ENCODE data around the gene CEP162.
"Not testable (repeated sequence)": the region's sequence is repeated elsewhere in the genome, so short reads cannot be mapped to it uniquely, and the experiment has no call there.

Gene CEP162

DNA sequence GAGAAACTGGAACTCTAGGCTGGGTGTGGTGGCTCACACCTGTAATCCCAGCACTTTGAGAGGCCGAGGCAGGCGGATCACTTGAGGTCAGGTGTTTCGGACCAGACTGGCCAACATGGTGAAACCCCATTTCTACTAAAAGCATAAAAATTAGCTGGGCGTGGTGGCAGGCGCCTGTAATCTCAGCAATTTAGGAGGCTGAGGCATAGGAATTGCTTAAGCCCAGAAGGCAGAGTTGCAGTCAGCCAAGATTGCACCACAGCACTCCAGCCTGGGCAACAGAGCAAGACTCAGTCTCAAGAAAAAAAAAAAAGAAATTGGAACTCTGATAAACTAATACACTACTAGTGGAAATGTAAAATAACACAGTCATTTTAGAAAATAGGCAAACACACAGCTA, 3.8 kb downstream of the CEP162 start:
- DNase-seq, result not testable (repeated sequence)

DNA sequence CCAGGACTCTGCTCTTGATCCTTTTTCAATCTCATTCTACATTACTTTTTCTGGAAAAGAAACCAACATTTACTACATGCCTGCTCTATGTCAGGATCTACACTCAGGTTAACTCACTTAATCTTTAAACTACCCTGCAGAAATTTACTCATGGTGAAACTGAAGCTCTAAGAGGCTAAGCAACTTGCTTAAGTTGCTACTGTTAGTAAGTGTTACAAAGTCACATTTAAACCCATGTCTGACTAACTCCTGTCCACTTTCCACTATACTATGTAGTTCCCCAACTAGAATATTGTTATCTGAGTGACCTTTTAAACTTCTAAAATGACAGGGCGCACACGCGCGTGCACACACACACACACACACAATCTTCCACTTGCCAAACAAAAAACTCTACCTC, 5.0 kb downstream of the CEP162 start:
- no peak for DNase-seq

DNA sequence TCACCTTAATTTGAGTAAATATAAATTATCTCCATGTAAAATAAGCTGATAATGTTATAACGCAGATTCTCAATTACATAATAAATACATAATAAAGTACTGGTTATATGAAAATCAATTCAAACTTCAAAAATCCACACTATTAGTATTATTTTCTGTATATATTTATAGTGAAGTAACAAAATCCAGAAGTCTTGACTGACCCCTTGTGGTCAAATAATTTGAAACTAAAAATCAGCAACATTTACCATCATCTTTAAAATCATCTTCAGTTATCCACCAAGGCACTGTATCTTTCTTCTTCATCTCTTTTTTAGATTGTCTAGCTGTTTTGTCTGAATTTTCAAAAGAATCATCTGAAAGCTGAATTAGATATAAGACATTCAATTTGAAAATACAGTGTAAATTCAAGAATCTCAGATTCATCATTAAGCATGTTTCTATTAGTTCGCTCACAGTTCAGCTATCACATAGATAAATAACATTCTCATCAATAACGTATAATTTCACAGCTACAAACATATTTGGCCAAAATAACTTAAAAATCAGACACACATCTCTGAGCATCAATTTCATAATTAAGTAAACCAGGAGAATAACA, 6.5 kb downstream of the CEP162 start:
- DNase-seq, result peak; percentile 30

DNA sequence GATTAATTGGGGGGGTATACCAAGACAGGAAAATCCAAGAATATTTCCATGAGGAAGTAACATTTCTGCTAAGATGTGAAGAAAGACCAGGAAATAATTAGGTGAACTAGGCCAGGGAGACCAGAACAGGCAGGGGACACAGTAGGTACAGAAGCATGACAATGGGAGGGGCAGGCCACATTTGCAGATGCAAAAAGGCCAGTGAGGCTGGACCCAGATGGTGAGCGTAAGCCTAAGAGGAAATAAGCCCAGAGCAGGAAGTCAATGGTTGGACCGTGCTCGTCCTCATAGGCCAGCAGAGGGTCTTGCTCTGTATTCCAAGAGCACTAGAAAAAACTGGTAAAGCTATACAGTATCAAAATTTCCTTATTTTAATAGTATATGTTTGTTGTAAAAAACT, 9.4 kb downstream of the CEP162 start:
- DNase-seq, result no peak

DNA sequence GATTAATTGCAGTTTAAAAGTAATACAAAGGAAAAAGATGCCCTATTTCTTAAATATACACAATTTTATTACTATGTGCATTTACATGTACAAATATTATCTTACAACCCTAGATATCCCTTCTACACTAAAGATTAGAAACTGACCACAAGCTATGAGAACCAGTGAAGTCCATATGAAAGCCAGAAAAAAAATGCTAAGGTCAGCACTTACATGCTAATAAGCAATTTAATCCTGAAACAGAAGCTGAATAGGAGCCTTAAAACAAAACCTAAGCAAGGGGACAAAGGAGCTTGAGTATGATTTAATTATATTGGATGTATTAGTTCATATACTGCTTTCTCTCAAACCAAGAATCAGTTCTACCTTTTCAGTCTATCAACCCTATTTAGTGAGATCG, 14.2 kb downstream of the CEP162 start:
- no peak for DNase-seq

GRCh38 chr6:84204011-84204410, 23.4 kb downstream of the CEP162 start:
- no peak for DNase-seq

DNA sequence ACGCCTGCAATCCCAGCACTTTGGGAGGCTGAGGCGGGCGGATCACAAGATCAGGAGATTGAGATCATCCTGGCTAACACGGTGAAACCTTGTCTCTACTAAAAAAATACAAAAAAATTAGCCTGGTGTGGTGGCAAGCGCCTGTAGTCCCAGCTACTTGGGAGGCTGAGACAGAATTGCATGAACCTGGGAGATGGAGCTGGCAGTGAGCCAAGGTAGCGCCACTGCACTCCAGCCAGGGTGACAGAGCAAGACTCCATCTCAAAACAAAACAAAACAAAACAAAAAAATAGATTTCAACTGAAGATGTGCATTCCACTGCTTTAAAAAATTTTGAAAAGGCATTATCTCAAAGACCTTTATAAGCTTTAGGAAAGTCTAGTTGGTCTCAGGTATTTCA, 27.5 kb downstream of the CEP162 start:
- DNase-seq, result not testable (repeated sequence)

- DNase-seq, result no peak
Measured at GRCh38 chr6:84197708-84198107, 29.7 kb downstream of the CEP162 start.

DNA sequence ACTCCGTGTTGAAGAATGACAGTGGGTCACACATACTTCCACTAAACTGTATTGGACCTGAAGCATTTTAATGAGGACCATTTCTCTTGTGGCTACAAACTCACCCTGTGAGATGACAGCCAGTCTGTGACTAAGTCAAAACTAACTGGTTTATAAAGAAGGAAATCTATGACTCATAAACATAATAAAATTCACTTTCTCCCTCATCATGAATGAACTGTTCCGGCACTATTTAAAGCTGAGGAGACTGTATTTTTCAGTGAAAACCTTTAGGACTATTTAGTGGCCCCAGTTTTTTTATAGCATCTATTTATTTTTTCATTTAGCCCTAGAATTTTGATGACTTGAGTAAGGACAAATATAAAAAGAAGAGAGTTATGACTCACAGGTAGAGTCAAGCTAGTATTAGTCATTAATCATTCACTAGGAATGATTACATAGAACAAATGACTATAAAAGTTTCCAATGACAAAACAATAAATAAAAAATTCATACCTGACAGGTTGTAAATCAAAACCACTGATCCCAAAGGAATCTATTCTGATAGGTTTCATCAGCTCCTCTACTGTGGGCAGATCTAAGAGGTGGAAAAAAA, 34.2 kb downstream of the CEP162 start:
- no peak for DNase-seq

GRCh38 chr6:84191802-84192201, 35.6 kb downstream of the CEP162 start:
- no peak for DNase-seq

DNA sequence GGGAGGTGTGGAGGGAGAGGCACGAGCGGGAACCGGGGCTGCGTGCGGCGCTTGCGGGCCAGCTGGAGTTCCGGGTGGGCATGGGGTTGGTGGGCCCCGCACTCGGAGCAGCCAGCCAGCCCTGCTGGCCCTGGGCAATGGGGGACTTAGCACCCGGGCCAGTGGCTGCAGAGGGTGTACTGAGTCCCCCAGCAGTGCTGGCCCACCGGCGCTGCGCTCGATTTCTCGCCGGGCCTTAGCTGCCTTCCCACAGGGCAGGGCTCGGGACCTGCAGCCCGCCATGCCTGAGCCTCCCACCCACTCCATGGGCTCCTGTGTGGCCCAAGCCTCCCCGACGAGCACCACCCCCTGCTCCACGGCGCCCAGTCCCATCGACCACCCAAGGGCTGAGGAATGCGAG, 38.1 kb downstream of the CEP162 start:
- DNase-seq, result not testable (repeated sequence)

DNA sequence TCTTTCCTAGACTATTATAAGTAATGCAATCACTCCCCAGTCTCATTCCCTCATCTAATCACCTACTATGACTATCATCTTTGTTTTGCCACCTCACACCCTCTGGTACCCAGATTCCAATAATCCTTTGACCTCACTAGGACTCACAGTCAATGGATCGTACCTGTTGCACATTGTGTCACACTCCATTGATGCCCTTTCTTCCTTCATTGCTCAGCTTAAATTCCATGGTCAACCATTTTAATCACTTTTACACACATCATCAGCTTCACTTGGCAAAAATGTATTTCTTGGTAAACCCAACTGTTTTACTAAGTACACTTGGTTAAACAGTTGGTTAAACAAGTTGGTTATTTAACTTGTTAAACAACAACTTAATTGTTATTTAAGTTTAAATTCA, 44.0 kb downstream of the CEP162 start:
- DNase-seq, result no peak

DNA sequence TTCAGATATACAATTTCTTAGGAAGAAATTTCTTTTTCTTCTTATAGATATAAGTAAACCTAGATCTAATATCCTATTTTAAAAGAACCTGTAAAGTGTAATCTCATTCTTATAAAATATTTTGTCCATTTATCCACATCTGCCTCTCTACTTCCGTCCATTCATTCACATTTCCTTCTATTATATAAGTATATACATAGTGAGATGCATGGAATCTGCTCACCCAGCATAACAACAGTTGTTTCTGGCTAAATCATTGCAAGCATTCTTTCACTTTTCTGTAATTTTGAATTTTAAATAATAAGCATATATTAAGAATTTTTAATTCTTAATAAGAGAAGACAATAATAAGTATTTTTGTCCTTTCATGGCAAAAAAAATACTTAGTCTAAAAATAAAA, 45.4 kb downstream of the CEP162 start:
- no peak for DNase-seq

- no peak for DNase-seq
Measured at GRCh38 chr6:84177241-84177640, 50.2 kb downstream of the CEP162 start.

- DNase-seq, result no peak
Measured at GRCh38 chr6:84172574-84172973, 54.9 kb downstream of the CEP162 start.

DNA sequence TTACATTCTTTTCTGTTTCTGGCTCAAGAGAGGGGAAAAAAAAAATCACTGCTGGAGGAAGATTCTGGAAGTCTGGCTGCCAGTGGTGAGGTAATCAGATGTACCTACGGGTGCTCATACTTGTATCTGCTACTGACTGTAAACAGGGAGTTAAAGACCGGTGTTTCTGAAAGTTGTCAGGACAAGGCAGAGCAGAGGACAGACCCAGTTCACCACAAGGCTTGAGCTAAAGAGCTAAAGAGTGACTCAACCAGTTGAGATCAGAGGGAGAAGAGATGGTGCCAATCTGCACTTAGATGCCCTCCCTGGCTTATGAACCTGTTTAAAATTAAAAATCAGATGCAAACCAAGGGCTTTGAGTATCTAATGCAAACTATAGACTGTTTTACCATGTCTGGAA, 55.4 kb downstream of the CEP162 start:
- no peak for DNase-seq

DNA sequence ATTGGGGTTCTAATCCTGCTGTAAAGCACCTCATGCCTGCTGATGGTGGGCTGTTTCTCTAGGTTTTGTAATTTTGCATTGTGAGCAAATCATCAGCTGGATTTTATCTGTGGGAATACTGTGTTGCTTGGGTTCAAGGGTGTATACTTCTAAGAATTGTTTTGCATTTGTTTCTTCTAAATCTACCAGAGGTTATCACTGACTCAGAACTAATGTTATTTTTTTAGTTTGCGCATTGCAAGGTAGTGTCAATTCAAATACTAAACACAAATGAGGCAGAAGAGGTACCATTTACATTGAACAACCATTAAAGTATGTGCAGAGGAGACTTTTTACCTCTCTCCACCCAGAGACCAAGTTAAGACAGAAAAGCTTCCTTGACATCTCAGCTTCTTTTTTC, 60.0 kb downstream of the CEP162 start:
- DNase-seq, result no peak

DNA sequence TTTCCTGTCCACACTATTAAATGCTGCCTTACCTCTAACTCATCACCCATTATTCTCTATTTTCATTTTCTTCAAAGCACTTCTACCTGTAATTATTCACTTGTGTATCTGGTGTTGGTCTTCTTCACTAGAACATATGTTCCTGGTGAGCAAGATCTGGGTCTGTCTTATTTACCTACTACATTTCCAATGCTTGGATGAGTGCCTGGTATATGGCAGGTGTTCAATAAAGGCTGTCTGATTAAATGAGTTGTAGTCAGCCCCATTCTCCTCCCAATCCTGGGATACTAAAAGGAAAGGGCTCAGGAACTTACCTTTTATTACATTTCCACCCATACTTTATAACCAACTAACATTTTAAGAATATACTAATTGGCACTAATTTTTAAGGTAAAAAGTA, 61.0 kb downstream of the CEP162 start:
- DNase-seq, result peak; percentile 44

DNA sequence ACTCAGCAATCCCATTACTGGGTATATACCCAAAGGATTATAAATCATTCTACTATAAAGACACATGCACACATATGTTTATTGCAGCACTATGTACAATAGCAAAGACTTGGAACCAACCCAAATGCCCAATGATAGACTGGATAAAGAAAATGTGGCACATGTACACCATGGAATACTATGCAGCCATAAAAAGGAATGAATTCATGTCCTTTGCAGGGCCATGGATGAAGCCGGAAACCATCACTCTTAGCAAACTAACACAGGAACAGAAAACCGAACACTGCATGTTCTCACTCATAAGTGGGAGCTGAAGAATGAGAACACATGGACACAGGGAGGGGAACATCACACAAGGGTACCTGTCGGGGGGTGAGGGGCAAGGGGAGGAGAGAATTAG, 63.1 kb downstream of the CEP162 start:
- not testable (repeated sequence) for DNase-seq

DNA sequence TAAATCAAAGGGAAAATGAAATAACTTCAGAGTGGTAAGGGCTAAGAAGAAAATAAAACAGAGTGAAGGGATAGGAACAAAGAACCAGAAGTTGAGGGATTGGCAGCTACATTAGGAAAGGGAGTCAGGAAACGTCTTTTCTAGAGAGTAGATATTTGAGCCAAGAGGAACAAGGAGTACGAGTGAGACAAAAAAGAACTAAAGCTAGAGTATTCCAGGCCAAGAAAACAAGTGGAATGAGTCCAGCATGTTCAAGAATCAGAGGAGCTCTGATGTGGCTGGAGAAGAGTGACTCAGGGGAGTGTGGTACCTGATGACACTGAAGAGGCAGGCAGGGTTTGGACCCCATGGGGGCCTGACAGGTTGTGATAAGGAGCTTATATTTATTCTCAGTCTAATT, 66.3 kb downstream of the CEP162 start:
- no peak for DNase-seq

GRCh38 chr6:84156306-84156705, 71.1 kb downstream of the CEP162 start:
- no peak for DNase-seq

DNA sequence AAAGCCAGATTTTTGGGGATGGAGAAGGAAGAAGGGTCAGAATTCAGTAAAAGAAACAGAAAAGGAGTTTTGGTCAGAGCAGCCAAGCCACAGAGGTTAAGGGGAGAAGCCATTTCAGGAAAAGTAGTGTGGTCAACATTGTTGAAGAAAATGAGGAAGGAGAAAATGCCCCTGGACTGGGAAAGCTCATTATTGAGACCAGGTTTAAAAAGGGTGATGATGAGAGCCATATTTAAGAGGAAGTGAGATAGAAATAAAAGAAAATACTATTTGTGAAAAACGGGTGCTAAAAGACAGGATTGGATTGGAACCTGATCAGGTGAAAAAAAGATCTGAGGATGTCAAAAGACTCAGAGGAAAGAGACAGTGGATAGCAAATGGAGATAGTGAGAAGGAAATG, 75.8 kb downstream of the CEP162 start:
- DNase-seq, result no peak

GRCh38 chr6:84150705-84151104, 76.7 kb downstream of the CEP162 start:
- DNase-seq, result no peak

GRCh38 chr6:84141521-84141920, 85.9 kb downstream of the CEP162 start:
- DNase-seq, result no peak

GRCh38 chr6:84139311-84139710, 88.1 kb downstream of the CEP162 start:
- DNase-seq, result no peak

Measured in NCI-H1105 treated with DMSO at 0.1 percent for 48 hours (cell line).